ENCODE measurements around the gene ASIC2.

Gene ASIC2

GRCh38 chr17:33292981-33293867 lies at the start of gene ASIC2:
Gene ASIC2 (minus strand): TSS chr17:33293295.
- peak; percentile 40 for DNase-seq

- no peak for DNase-seq
Measured at GRCh38 chr17:33342025-33342424, 48.9 kb upstream of the ASIC2 start.

- no peak for DNase-seq
Measured at GRCh38 chr17:33338242-33338641, 45.1 kb upstream of the ASIC2 start.

- DNase-seq = peak; percentile 46
Measured at GRCh38 chr17:33335491-33336173, 42.5 kb upstream of the ASIC2 start.

GRCh38 chr17:33334703-33335102 lies 41.6 kb upstream of the ASIC2 start:
- DNase-seq = no peak

- DNase-seq = peak; percentile 6
Measured at GRCh38 chr17:33330877-33331276, 37.8 kb upstream of the ASIC2 start.

- DNase-seq = no peak
Measured at GRCh38 chr17:33328129-33328528, 35.0 kb upstream of the ASIC2 start.

GRCh38 chr17:33324736-33325135 lies 31.6 kb upstream of the ASIC2 start:
- no peak for DNase-seq

GRCh38 chr17:33322063-33322462 lies 29.0 kb upstream of the ASIC2 start:
- no peak for DNase-seq

GRCh38 chr17:33318241-33318640 lies 25.1 kb upstream of the ASIC2 start:
- peak; percentile 44 for DNase-seq

- DNase-seq = peak; percentile 22
Measured at GRCh38 chr17:33316746-33317145, 23.7 kb upstream of the ASIC2 start.

- DNase-seq = no peak
Measured at GRCh38 chr17:33310296-33310695, 17.2 kb upstream of the ASIC2 start.

- no peak for DNase-seq
Measured at GRCh38 chr17:33303254-33303653, 10.2 kb upstream of the ASIC2 start.

- DNase-seq = no peak
Measured at GRCh38 chr17:33302394-33302793, 9.3 kb upstream of the ASIC2 start.

GRCh38 chr17:33300241-33300640 lies 7.1 kb upstream of the ASIC2 start:
- no peak for DNase-seq

GRCh38 chr17:33299115-33299514 lies 6.0 kb upstream of the ASIC2 start:
- DNase-seq = no peak

- DNase-seq = no peak
Measured at GRCh38 chr17:33297643-33298042, 4.5 kb upstream of the ASIC2 start.

GRCh38 chr17:33294994-33295393 lies 1.9 kb upstream of the ASIC2 start:
- DNase-seq = no peak

GRCh38 chr17:33292201-33292980 lies 704 bp downstream of the ASIC2 start:
- DNase-seq = peak; percentile 58

GRCh38 chr17:33291248-33292200 lies 1.6 kb downstream of the ASIC2 start:
- DNase-seq = peak; percentile 56

GRCh38 chr17:33290253-33290652 lies 2.8 kb downstream of the ASIC2 start:
- no peak for DNase-seq

- no peak for DNase-seq
Measured at GRCh38 chr17:33288954-33289353, 4.1 kb downstream of the ASIC2 start.
